ENCODE measurements around the gene GAB2.
"Not testable (repeated sequence)": the region's sequence is repeated elsewhere in the genome, so short reads cannot be mapped to it uniquely, and the experiment has no call there.

GAB2 gene

DNA sequence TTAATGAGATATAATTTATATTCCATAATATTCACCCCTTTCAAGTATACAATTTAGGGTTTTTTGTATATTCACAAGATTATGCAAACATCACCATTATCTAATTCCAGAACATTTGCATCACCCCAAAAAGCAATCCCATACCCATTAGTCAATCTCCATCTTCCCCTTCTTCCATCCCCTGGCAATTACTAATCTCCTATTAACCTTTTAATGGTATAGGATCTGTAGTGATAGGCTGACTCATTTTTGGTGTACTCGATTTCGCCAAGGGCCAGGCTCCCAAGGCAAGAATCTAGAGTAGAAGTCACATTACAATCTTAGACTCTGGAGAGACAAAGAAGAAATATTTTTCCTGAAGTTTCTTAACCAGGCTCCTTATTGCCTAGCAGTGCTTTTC, 113.4 kb downstream of the GAB2 start:
- no peak for DNase-seq

DNA sequence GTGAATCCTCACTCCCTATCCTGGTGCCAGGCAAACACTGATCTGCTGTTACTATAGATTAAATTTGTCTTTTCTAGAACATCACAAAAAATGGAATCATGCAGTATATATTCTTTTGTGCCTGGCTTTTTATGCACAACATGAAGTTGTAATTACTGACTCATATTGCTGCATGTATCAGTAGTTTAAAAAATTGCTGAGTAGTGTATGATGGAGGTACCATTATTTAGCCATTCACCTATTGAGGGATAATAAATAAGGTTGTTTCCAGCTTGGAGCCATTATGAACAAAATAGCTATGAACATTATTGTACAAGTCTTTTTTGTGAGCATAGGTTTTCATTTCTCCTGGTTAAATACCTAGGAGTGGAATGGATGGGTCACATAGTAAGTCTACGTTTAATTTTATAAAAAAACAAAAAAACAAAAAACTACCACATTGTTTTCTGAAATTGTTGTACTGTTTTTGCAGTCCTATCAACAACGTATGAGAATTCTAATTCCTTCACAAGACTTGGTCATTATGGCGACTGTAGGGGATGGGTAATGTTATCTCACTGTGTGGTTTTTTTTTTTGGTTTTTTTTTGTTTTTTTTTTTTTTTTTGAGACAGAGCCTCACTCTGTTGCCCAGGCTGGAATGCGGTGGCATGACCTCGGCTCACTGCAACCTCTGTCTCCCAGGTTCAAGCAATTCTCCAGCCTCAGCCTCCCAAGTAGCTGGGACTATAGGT, 117.3 kb downstream of the GAB2 start:
- no peak for DNase-seq

DNA sequence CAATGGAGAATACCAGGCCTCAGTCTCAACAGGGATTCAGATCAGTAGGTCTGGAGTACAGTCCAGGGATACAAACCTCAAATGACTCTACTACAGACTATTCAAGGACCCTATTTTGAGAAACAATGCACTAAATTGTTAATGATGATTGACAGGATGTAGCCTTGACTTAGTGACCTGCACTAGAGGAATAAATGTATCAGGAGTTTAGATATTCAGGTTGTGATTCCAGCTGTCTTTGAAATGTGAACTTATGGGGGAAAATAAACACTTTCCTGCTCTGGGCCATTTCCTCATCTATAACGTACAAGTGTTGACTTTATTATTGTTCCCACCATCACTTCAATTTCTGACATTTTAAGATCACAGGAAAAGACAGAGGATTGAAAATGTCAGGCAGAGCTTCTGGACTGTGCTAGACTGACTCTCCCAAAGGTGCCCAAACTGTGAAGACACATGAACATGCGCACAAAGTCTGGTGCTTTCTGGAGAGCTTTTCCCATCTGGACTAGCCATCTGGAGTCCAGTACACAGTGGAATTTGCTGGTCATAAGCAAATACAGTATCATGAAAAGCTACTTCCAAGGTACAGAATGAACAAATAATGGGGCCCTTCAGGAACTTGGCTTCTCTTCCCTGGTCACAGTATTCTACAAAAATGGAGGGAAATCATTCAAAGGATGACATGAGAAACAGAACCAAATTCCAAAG, 118.5 kb downstream of the GAB2 start:
- no peak for DNase-seq

DNA sequence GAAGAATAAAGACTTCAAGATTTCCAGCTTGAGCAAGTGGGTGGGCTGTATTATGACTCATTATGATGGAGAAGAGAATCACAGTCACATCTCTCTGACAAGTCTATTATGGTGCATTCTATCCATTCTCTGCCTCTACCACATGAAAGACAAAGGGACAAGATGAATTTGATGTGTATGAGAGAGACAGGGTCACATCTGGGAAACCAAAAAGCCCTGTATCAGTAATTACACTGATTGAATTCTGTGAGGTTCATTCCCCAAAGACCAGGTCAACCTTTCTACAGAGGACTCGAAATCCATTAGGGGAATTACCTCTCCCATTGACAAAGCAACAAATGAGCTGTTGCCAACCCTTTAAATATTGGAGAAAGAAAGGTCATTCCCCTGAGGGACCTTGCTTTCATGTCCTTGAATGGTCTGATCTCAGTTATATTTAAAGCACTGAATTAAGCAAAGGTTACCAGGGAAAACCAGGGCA, 119.3 kb downstream of the GAB2 start:
- DNase-seq, result no peak

DNA sequence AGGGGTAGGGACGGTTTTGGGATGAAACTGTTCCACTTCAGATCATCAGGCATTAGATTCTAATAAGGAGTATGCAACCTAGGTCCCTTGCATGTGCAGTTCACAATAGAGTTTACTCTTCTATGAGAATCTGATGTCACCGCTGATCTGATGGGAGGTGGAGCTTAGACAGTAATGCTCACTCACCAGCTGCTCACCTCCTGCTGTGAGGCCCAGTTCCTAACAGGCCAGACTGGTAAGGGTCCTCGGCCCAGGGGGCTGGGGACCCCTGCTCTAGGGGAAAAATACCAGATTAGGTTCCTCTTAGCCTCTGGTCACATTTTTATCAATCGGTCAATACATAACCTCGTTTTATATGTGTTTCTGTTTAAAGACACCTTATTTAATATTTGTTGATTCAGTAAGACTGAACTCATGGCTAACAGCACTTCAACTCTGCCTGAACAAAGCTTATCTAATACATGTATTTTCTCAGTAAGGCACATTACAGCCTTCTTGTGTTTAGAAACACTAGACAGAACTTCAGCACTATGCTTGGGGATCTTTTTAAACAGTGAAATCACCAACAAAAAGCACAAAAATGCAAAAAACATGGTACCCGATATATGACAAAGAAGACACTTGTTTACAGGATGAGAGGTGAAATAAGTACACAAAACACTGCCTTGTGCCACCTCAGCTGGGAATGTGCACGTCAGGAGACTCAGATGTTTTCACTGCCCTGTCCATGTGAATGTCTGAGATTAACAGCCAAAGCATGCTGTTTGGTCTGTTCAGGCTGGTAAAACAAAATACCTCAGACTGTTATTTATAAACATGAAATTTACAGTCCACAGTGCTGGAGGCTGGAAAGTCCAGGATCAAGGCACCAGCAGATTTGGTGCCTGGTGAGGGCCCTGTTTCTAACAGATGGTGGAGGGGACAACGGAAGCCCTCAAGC, 121.4 kb downstream of the GAB2 start:
- no peak for DNase-seq

DNA sequence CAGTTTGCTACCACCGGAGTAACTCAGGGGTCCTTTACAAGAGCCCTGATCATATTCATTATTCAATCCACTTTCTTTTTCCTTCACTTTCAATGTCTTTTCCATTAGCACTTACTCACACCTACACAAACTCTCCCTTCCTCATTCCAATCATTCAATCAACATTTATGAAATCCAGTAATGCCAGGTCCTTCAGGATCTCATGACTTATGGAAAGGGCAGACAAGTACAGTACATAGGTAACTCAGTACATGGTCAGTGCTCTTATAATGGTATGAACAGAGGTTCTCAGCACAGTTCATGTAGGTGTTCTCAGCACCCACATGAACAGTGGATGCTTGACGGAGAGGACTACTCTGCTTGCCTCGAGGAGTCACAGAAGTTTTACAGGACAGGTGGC, 122.3 kb downstream of the GAB2 start:
- DNase-seq, result no peak

DNA sequence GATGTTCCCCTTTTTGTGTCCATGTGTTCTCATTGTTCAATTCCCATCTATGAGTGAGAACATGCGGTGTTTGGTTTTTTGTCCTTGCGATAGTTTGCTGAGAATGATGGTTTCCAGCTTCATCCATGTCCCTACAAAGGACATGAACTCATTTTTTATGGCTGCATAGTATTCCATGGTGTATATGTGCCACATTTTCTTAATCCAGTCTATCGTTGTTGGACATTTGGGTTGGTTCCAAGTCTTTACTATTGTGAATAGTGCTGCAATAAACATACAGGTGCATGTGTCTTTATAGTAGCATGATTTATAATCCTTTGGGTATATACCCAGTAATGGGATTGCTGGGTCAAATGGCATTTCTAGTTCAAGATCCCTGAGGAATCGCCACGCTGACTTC, 123.5 kb downstream of the GAB2 start:
- DNase-seq, result not testable (repeated sequence)

DNA sequence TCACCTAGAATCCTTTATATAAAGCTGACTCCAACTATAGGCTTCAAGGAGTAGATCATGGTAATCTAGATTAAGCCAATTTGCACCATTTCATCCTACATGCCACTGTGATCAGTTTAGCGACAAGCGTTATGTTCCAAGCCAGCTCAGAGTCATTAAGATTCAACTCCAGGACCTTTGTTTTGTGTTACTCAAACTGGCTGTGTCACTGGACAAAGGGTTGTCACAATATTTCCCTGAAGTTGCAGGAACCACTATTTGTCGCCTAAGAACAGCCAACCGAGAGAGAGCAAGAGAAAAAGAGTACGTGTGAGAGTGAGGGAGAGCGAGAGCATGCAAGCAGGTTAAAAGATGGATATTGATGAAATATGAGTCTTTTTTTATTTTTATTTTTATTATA, 124.1 kb downstream of the GAB2 start:
- DNase-seq, result no peak

DNA sequence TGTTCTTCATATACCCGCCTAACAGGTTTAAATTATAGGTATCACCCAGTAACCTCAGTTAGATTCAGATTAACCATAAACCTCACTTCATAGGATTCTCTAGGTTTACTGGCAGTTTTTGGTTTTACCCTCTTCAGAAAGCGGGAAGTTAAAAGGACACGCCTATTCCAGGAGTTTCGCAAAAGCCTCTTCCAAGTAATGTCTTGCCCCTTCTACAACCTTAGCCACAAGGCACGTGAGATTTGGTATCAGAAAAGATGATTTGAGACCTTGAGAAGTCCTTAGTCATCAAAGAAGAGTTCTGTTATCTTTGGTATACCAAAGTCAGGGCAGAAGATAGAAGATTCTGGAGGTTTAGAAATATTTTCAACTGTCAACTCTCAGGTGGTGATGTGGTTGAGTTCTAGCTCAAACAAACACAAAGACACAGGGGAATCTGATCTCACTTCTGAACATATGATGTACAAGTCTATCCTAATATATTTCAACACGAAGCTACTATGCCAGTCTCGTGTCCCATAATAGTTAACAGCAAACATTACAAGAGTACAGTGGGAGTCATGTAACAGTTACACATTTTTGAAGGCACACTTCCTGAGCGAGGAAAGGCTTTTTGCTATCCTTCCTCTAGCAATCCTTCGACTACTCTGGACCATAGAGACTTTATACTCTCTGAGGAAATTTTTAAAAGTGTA, 125.4 kb downstream of the GAB2 start:
- no peak for DNase-seq

DNA sequence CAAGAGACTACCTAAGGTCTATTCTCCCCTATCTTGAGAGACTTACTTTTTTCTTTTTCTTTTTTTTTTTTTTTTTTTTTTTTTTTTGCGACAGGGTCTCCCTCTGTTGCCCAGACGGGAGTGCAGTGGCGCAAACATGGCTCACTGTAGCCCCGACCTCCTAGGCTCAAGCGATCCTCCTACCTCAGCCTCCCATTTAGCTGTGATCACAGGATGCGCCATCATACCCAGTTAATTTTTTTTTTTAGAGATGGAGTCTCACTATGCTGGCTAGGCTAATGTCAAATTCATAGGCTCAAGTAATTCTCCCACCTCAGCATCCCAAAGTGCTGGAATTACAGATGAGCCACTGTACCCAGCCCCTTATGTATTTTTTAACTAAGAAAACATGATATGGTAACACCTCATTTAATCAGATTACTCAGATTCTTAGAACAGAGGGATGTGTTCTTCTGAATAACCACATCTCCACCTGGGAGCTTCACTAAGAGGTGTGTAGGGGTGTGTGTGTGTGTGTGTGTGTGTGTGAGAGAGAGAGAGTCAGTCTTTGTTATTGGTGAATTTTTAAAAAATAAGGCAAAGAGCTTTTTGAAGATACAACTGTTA, 126.0 kb downstream of the GAB2 start:
- no peak for DNase-seq

DNA sequence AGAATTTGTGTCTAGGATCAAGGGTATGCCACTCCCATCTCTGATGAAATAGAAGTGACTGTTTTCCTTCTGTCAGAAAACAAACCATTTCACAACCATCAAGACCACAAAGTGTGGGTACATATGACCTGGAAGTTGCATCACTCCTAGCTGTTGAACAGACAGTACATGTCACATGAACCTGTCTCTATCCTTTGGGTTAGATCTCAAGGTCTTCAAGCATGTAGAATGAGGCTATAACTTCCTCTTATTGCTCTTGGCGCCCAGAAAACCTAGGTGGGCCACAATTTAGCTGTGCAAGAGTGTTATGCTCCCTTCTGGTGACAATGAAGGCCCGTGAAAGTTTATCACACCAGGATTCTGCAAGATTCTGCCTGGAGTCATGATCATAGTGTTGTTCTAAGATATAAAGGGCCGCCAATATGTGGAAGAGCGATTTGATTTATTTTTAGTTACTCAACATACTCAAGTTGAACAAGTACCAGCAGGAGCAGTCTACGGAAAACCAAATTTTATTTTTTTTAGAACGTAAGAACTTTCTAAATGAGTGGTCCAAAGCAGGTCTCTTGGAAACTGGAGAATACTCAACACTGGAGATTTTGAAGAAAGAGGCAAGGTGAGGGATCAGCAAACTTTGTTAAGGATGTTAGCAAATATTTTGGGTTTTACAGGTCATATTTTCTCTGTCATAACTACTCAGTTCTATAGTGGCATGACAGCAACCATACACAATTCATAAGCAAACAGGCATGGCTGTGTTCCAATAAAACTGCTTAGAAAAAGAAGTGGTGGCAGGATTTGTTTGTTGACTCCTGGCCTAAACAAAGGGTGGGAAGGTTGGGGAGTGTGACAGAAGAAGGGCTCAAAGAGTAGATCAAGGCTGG, 127.1 kb downstream of the GAB2 start:
- no peak for DNase-seq

DNA sequence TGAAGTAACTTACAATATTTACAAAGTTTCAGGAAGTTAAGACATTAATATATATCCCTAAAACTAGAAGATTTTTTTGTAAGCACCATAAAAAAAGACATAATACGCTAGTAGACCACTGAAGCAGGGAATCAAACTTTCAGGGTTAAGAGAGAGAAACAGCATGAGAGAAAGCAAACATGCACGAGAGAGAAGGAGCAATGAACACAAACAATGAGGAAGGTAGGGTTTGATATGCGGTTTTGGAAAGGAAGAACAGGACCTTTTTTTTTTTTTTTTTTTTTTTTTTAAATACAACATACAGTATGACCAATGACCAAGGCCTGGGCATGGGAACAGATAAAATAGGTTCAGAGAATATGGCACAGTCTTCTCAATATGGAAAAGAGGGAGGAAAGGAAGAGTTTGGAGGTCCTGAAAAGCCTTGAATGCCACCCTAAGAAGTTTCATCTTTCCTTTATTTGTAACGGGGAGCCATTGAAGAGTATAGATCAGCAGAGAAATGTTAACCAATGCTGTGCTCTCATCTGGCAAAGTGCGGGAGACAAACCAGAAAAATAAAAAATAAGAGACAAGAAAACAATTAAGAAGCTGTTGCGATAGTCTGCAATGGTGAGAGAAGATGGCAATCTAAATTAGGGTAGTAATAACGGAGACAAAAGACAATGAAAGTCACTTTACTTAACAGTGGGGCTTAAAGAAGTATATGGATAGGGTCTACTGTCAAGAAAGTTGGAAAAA, 127.9 kb downstream of the GAB2 start:
- no peak for DNase-seq

DNA sequence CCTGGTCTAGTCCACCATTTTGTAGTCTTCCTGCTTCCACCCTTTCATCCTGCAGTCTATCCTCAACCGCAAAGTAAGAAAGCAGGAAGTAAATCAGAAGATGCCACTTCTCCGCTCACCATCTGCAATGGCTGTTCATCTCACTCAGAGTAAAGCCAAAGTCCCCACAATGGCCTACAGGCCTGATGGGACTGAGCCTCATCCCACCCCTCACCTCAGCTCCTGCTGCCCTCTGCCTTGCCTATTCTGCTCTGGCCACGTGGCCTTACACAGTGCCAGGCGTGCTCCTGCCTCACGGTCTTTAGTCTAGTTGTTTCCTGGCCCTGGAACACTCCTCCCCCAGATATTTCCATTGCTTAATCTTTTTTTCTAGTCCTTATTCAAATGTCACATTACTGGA, 133.4 kb downstream of the GAB2 start:
- no peak for DNase-seq

DNA sequence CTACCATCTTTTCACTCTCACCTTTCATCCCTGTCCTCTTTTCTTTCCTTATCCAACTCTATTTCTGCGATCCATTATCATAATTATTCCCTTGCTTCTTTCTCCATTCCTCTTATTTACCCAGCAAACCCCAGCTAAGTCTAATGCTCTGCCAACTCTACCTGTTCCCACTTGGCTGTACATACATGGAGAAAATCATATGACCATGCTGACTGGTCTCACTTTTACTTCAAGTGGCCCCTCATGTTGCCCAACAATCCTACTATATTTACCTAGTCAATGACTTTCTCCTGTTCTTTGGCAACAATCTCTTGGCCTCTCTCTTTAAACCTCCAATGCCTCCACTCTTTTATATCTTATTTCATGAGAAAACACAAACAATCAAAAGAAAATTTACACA, 134.8 kb downstream of the GAB2 start:
- DNase-seq, result no peak

DNA sequence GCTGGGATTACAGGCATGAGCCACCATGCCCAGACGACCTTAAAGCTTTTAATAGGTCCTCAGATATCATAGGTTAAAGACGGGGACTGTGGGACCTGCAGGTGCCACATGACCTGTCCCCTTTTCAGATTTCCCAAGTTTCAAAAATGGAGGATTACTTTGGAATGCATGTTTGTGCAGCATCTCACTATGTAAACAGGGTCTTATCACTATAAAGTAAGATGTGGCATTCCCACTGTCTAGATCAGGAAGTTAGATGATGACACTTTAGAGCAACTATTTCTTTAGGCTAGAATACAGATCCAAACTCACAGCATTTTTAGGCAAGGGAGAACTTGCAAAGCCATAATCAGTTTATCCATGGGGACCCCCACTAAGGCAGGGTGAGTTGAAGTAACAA, 136.1 kb downstream of the GAB2 start:
- no peak for DNase-seq

DNA sequence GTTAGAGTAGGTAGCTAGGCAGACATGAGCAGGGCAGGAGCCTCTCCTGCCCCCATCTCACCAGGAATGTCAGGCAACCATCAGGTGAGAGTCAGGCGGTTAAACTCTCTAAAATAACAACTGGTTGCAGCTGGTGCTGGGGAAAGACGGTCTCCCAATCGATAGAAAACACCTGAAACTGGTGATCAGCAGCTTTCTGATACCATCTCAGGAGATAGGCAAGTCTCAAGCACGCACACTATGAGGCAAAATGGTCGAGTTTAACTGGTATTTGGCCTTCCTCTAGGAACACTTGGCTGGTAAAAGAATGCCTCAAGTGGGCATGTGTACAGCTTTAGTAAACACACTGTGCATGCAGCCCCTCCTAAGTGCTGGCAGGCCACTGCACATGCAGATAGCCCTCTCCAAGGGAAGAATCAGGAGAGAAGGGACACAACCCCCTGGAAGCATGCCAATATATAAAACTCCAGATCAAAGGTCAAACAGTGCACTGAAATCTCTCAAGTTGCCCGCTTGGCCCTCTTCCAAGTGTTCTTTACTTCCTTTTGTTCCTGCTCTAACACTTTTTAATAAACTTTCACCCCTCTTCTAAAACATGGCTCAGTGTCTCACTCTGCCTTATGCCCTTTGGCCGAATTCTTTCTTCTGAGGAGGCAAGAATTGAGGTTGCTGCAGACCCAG, 140.2 kb downstream of the GAB2 start:
- DNase-seq, result no peak

DNA sequence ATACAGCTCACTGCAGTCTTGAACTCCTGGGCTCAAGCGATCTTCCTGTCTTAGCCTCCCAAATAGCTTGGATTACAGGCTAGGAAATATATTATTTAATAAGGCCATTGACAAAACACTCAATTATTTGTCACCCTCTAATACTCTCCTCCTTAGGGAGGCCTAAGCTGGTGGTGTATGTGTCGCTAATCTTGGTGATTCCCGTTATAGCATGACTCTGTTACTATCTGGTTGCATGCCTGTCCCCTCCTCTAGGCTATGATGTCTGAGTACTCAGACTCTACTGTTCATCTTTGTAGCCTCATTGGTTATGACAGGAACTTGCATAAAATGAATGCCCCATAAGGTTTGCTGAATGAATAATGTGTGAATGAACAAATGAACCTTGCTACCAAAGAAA, 141.3 kb downstream of the GAB2 start:
- DNase-seq, result no peak

DNA sequence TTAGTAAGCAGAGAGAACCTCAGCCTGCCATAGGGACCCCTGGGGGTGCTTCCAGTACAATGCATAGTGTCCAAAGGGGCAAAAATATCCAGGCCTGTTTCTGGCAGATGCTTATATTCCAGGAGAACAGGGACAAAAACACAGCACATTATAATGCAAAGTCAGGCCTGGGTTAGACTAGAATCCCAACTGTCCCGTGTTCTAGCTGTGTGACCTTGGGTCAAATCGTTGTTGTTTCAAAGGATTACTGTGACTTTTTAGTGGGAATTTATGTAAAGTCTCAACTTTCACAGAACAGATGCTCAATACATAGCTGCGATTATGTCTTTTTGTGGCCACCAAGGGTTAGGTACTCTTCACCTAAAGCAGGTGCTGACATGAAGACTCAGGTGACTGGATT, 142.9 kb downstream of the GAB2 start:
- DNase-seq, result no peak

DNA sequence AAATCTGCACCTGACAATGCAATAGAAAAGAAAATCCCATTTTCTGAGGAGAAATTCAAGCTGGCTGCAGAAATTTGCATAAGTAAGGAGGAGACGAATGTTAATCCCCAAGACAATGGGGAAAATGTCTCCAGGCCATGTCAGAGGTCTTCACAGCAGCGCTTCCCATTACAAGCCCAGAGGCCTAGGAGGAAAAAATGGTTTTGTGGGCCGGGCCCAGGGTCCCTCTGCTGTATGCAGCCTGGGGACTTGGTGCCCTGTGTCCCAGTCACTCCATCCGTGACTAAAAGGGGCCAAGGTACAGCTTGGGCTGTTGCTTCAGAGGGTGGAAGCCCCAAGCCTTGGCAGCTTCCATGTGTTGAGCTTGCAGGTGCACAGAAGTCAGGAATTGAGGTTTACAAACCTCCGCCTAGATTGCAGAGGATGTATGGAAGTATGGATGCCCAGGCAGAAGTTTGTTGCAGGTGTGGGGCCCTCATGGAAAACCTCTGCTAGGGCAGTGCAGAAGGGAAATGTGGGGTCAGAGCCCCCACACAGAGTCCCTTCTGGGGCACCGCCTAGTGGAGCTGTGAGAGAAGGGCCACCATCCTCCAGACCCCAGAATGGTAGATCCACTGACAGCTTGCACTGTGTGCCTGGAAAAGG, 144.9 kb downstream of the GAB2 start:
- DNase-seq, result not testable (repeated sequence)
